Astrocyte of the hippocampus (primary cell): ENCODE measurements around the gene NR1H3.
"Not testable (repeated sequence)": the region's sequence is repeated elsewhere in the genome, so short reads cannot be mapped to it uniquely, and the experiment has no call there.

Experiments used
- DNase-seq: peaks from one replicate; pipeline ENCODE4 v3.0.0; 2011; ENCODE audit warnings: low read depth, low spot score

The NR1H3 gene

GRCh38 chr11:47257517-47258316 lies at the start of gene NR1H3:
TSS of gene NR1H3 (plus strand) at chr11:47257996. CDS start at chr11:47259217, 1,221 bp downstream.
- DNase-seq, result peak; percentile 78

DNA sequence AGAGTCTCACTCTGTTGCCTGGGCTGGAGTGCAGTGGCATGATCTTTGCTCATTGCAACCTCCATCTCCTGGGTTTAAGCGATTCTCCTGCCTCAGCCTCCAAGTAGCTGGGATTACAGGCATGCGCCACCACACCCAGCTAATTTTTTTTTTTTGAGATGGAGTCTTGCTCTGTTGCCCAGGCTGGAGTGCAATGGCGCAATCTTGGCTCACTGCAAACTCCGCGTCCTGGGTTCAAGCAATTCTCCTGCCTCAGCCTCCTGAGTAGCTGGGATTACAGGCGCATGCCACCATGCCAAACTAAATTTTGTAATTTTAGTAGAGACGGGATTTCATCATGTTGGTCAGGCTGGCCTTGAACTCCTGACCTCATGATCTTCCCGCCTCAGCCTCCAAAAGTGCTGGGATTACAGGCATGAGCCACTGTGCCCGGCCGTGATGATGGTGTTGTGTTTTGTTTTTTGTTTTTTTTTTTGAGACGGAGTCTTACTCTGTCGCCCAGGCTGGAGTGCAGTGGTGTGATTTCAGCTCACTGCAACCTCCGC lies 49.7 kb upstream of the NR1H3 start:
- DNase-seq, result not testable (repeated sequence)

DNA sequence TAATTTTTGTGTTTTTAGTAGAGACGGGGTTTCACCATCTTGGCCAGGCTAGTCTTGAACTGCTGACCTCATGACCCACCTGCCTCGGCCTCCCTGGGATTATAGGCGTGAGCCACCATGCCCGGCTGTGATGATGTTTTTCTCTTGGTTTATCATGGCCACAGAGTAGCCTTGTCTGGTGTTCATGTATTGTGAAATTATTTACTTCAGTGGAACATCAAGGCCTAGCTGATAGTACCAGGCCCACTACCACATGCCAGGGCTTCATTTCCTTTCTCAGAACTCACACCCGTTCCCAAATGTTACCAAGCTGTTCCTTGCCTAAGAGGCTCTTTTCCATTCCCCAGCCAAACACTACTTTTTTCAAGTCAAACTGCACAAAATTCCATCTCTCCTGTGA lies 49.2 kb upstream of the NR1H3 start:
- DNase-seq, result no peak

- no peak for DNase-seq
These were observed 44.9 kb upstream of the NR1H3 start for GRCh38 chr11:47212938-47213337.

DNA sequence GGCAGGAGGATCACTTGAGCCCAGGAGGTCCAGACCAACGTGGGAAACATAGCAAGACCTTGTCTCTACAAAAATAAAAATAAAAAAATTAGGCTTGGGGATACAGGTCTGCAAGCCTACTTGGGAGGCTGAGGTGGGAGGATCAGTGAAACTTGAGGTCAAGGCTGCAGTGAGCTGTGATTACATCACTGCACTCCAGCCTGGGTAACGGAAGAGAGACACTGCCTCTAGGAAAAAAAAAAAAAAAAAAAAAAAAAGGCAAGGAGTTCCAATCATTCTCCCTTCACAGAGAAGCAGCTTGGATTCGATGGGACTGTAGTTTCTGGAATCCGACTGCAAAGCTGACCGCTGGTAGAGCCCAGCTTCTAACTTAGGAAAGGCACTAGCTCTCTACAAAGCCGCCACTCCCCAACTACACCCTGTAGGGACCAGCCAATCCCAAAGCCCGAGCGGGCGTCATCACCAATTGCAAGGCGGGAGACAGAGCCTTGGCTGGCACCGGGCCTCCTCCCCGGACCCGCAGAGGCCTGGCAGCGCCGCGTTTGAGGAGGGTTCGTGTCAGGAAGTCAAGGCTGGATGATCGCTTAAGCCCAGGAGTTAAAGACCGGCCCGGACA lies 43.7 kb upstream of the NR1H3 start:
- peak; percentile 92 for DNase-seq

DNA sequence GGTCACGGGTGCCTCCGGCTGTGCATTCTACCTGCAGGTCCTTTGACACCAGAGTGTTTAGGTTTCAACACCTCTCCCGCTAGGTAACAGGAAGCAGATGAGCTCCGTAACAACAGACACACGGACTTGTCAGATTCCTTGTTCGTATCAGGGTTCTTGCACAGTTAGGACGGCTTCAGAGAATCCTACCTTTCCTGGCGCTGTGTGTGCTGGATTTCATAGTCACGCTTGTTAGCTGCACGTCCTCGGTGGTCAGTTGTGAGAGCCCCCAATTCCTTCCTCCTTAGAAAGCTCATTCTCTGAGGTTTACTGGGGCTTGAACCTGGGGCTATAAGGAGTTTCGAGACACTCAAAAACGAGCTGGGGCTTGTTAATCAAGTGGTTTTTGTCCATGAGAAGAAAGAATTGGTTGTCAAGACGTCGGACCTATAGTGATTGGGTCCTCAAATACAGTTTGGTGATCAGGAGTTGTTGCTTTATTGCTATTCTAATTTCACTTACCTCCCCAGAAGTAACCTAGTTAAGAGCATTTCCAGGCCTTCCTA lies 42.4 kb upstream of the NR1H3 start:
- no peak for DNase-seq

- DNase-seq, result peak; percentile 92
These were observed 41.5 kb upstream of the NR1H3 start for GRCh38 chr11:47216121-47216798.

DNA sequence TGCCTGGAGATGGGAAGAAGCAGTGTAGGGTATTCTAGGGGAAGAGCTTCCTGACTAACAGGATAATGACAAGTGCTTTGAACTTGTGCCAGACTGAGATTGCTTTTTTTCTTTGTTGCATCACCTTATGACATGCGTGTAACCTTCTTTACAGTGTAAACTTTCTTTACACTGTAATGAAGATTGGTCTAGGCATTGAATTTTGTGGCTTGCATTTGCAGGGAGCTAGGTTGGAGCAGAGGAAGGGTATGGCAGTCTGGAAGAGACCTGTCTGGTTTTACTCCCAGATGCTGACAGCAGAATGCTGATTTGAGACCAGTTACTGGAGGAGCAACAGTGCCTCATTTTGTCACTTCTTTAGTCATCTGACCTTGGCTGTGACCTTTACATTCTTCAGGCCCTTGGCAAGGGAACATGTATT lies 37.4 kb upstream of the NR1H3 start:
- peak; percentile 29 for DNase-seq

GRCh38 chr11:47222696-47223095 lies 35.1 kb upstream of the NR1H3 start:
- no peak for DNase-seq

- no peak for DNase-seq
These were observed 32.0 kb upstream of the NR1H3 start for GRCh38 chr11:47225552-47226400.

DNA sequence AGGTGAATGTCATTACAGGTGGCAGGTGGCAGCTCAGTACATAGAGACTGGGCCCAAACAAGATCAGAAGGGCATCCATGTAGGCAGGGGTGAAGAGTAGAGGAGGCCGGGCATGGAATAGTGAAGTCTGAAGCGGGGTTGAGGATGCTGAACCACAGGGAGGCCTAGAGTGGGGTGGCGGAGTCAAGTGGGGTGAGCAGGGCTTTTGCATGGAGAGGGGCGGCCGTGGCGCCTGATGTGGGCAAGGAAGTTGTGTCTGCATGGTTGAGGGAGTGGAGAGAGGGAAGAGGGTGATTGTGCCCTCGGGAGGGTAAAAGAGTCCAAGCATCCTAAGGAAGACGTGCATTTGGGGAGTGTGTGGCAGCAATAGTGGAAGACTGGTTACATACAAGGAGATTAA lies 28.6 kb upstream of the NR1H3 start:
- DNase-seq, result no peak

GRCh38 chr11:47233051-47233450 lies 24.7 kb upstream of the NR1H3 start:
- no peak for DNase-seq

DNA sequence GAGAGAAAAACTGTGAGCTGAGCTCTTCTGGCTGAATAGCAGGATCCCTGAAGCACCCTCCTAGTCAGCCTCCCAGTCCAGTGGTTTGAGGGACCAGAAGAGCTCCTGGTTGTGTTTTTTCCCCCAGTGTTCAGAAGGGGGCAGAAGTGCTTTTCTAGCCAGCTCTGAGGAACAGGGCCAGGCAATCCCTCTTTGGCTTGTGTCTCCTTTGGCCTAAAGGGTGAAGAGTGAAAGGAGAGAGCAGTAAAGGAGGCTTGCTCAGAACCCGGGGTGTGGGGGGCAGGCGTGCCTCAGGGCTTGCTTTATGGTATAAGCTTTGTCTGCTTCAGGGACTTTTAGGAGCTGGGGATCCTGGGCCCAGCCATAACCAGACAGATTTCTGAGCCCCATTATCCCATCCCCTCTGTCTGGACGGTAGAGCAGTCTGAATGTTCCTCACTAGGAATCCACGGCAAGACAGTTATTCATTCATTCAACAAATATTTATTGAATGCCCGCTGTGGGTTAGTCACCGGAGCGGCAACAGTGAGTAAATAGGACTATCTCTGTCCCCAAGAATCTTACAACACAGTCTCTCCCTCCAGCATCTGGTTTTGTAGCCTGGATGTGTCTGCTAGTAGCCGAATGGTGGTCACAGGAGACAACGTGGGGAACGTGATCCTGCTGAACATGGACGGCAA lies 23.7 kb upstream of the NR1H3 start:
- peak; percentile 65 for DNase-seq

GRCh38 chr11:47234669-47235100 lies 23.1 kb upstream of the NR1H3 start:
- DNase-seq, result peak; percentile 72

- DNase-seq, result no peak
These were observed 22.6 kb upstream of the NR1H3 start for GRCh38 chr11:47235163-47235562.

DNA sequence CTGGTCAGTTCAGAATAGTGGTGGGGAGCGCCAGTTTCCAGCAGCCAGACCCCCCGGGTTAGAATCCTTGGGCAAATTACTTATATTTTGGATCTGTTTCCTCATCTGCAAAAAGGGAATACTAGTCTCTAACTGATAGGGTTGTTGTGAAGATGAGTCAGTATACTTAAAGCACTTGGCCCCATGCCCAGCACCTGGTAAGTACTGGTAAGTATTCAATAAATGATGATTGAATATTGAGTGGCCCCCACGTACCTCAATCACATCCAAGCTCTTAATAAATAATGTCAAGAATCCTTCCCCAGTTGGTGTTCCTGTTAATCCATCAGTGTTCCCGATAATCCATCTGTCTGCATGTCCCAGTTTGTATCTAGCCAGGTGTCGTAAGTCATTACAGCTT lies 21.3 kb upstream of the NR1H3 start:
- DNase-seq, result no peak

- no peak for DNase-seq
These were observed 17.9 kb upstream of the NR1H3 start for GRCh38 chr11:47239852-47240251.

GRCh38 chr11:47241841-47242301 lies 15.9 kb upstream of the NR1H3 start:
- DNase-seq, result no peak

- no peak for DNase-seq
These were observed 15.1 kb upstream of the NR1H3 start for GRCh38 chr11:47242596-47243192.

GRCh38 chr11:47243454-47243853 lies 14.3 kb upstream of the NR1H3 start:
- DNase-seq, result no peak
